K562 (cell line): ENCODE results near the gene ADNP2. TPM values are rescaled to one million over a fixed set of nuclear protein-coding genes. Genes with fewer than 3 reads are reported as not detected.

Experiments
- ATAC-seq: fragments of 200-7000 bp; cut with Tn5 transposase; 3 replicates; pipeline ENCODE4 v1.9.1; 2020; ENCODE audit warnings: moderate library complexity
- BruUV-seq: library from RNA; stranded (reverse); fragments of 400-500 nt; replicated peaks from 2 replicates; lab custom pipeline; 2021; lab: Mats Ljungman, UMichigan
- CTCF ChIA-PET: fragments of 300-600 bp; formaldehyde crosslinking; extraction: SDS; loops from one replicate; lab custom pipeline; 2021; ENCODE audit warnings: low intra/inter-chr PET ratio; lab: Yijun Ruan, JAX
- POLR2A ChIA-PET: fragments of 300-600, 350-650 bp; sonication (Branson Sonifier 250); formaldehyde crosslinking; extraction: SDS; loops from one replicate; lab custom pipeline; 2021; ENCODE audit warnings: antibody characterized with exemption, inconsistent platforms; lab: Yijun Ruan, JAX
- DNase-seq, 4 experiments: peaks; one replicate each; pipeline versions ENCODE4 v3.0.0 to v3.0.0-alpha.2; 2011 to 2018; ENCODE audit warnings: low spot score in 3 of 4, mixed read lengths in 3 of 4; ENCODE audit errors: extremely low read depth in 1 of 4
- FAIRE-seq: peaks from 2 replicates; lab custom pipeline; 2011; peaks lifted over from hg19 to GRCh38; lab: Jason Lieb, UNC
- H2AFZ ChIP-seq: 2 replicates; pipeline ENCODE4 v1.6.0; 2011; ENCODE audit warnings: low read depth, low read length, control low read depth, inconsistent platforms
- H3K27ac ChIP-seq: fragments of 200-600 bp; 3 replicates; pipeline ENCODE4 v1.8.0; 2011; ENCODE audit warnings: low read depth, mild to moderate bottlenecking, control low read depth, inconsistent platforms, low read length, moderate library complexity, mixed read lengths; ENCODE audit errors: extremely low read depth
- H3K27me3 ChIP-seq, 2 experiments: fragments of 300-600 bp in 1 of 2; 2 replicates in 1 of 2; 3 replicates in 1 of 2; pipeline versions ENCODE4 v1.6.0 to v1.8.0; 2011; ENCODE audit warnings: inconsistent platforms in 2 of 2, low read length in 2 of 2, mild to moderate bottlenecking in 1 of 2, mixed read lengths in 1 of 2, moderate library complexity in 1 of 2; ENCODE audit not compliant: control insufficient read depth in 2 of 2, insufficient read depth in 2 of 2
- H3K36me3 ChIP-seq: fragments of 300-600 bp; 3 replicates; pipeline ENCODE4 v1.8.0; 2011; ENCODE audit warnings: mild to moderate bottlenecking, low read length, inconsistent platforms; ENCODE audit not compliant: control insufficient read depth, insufficient read depth
- H3K4me1 ChIP-seq, 2 experiments: fragments of 200-600 bp in 1 of 2; replicated peaks in 1 of 2; 2 replicates in 1 of 2; 3 replicates in 1 of 2; pipeline versions ENCODE4 v1.5.1 to v1.8.0; 2011; ENCODE audit warnings: inconsistent platforms in 2 of 2, low read length in 2 of 2, mild to moderate bottlenecking in 1 of 2, mixed read lengths in 1 of 2, moderate library complexity in 1 of 2; ENCODE audit not compliant: control insufficient read depth in 2 of 2, insufficient read depth in 2 of 2
- H3K4me2 ChIP-seq: 2 replicates; pipeline ENCODE4 v1.6.1; 2011; ENCODE audit warnings: low read length, control low read depth, inconsistent platforms, mixed read lengths; ENCODE audit not compliant: insufficient read depth
- H3K4me3 ChIP-seq: fragments of 200-600 bp; sonication (generic), shearing (Covaris generic); 2 replicates; pipeline ENCODE4 v1.5.1; 2016; ENCODE audit warnings: control low read depth, inconsistent platforms
- H3K79me2 ChIP-seq: fragments of 200-600 bp; 3 replicates; pipeline ENCODE4 v1.8.0; 2011; ENCODE audit warnings: low read length, inconsistent platforms; ENCODE audit not compliant: control insufficient read depth, insufficient read depth
- H3K9ac ChIP-seq, 2 experiments: 2 replicates each; pipeline versions ENCODE4 v1.6.0 to v1.6.1; 2011; ENCODE audit warnings: low read depth in 2 of 2, low read length in 2 of 2, control low read depth in 1 of 2, inconsistent platforms in 1 of 2, mild to moderate bottlenecking in 1 of 2, mixed read lengths in 1 of 2; ENCODE audit not compliant: insufficient read depth in 1 of 2
- H3K9me1 ChIP-seq: one replicate; pipeline ENCODE4 v1.6.0; 2011; ENCODE audit warnings: inconsistent platforms, mild to moderate bottlenecking, low read length, moderate library complexity; ENCODE audit not compliant: control insufficient read depth, insufficient read depth
- H3K9me3 ChIP-seq: replicated peaks from 2 replicates; pipeline ENCODE4 v1.5.1; 2011; ENCODE audit warnings: low read depth, low read length, inconsistent platforms; ENCODE audit not compliant: control insufficient read depth, insufficient read depth
- H4K20me1 ChIP-seq: replicated peaks from 2 replicates; pipeline ENCODE4 v1.6.1; 2011; ENCODE audit warnings: low read length, inconsistent platforms, mixed read lengths; ENCODE audit not compliant: control insufficient read depth, insufficient read depth
- CBFA2T2 ChIP-seq: fragments of 450-650 bp; conservative IDR thresholded peaks from 2 replicates; pipeline ENCODE4 v1.6.1; 2017; ENCODE audit warnings: mild to moderate bottlenecking
- CC2D1A ChIP-seq: fragments of 450-650 bp; IDR thresholded peaks from 2 replicates; pipeline ENCODE4 v1.6.1; 2017; ENCODE audit warnings: mild to moderate bottlenecking
- GABPA ChIP-seq: fragments of 200-800 bp; sonication (Bioruptor generic); conservative IDR thresholded peaks from 2 replicates; pipeline ENCODE4 v1.6.1; 2016; ENCODE audit warnings: low read depth, missing genetic modification characterization, missing compliant biosample characterization
- MXI1 ChIP-seq: IDR thresholded peaks from 2 replicates; pipeline ENCODE4 v1.6.1; 2011; ENCODE audit warnings: low read depth, mild to moderate bottlenecking, improper control_type of control experiment, low read length
- RCOR1 ChIP-seq, 2 experiments: IDR thresholded peaks; 2 replicates each; pipeline ENCODE4 v1.6.1; 2012; ENCODE audit warnings: low read depth in 2 of 2, low read length in 2 of 2, borderline replicate concordance in 1 of 2, improper control_type of control experiment in 1 of 2
- ZNF354B ChIP-seq: fragments of 250-450 bp; sonication (Bioruptor Pico); IDR thresholded peaks from 2 replicates; pipeline ENCODE4 v1.4.0; 2020
- WGBS: fragments of 100-300 bp; shearing (Covaris generic); methylation state at CpG from one replicate; pipeline ENCODE4 v1.1.6; 2016; ENCODE audit warnings: low coverage, mixed read lengths; ENCODE audit not compliant: insufficient coverage; ENCODE audit errors: missing lambda C conversion rate; 5-methylcytosine and 5-hydroxymethylcytosine counted together
- in situ Hi-C: fragments of 300-500 bp; cut with MboI; formaldehyde crosslinking; loops from 4 replicates; pipeline ENCODE4 v1.15.0; 2018; ENCODE audit warnings: inconsistent platforms, mixed read lengths
- intact Hi-C: fragments of 100-400 bp; cut with micrococcal nuclease; formaldehyde crosslinking; loops from 2 replicates; pipeline ENCODE4 v1.14.2; 2022
- polyA plus RNA-seq, 8 experiments: library from polyadenylated mRNA; depleted of rRNA in 4 of 8; stranded (reverse) in 5 of 8; unstranded in 3 of 8; fragments of >200 nt; fragmentation: Nextera tagmentation in 2 of 8; fragmentation: Illumina TruSeq in 1 of 8; extraction: Ambion mirVana in 2 of 8; extraction: Trizol in 1 of 8; gene quantifications; 2 replicates each; pipeline versions ENCODE4 v1.2.1 to v1.2.3, GENCODE V29; 2011 to 2014; ENCODE audit warnings: inconsistent platforms in 1 of 8, missing spikeins in 1 of 8
- total RNA-seq, 7 experiments: library from RNA; depleted of rRNA in 6 of 7; stranded (reverse); fragments of >200 nt in 6 of 7; fragmentation: Illumina TruSeq in 2 of 7; extraction: Trizol in 2 of 7; gene quantifications; 2 replicates each; pipeline versions ENCODE4 v1.2.1 to v1.2.3, GENCODE V29; 2011 to 2021; ENCODE audit warnings: low replicate concordance in 1 of 7
- TF ChIP-seq, protein P1 (sequence below): fragments of 450-650 bp; IDR thresholded peaks from 2 replicates; pipeline ENCODE4 v1.6.1; 2016; ENCODE audit warnings: low read depth
- TF ChIP-seq, protein P2 (sequence below): fragments of 250-450 bp; sonication (Bioruptor Pico); IDR thresholded peaks from 2 replicates; pipeline ENCODE4 v1.4.0; 2020; ENCODE audit warnings: mild to moderate bottlenecking, moderate library complexity, borderline replicate concordance

The ADNP2 gene
- total and polyA plus RNA-seq, 9 of the 15 experiments (the other 6 are each of a cell fraction or from before 2014, with no cell fraction given): 5.8 to 24.3 (median 16.0) TPM

DNA sequence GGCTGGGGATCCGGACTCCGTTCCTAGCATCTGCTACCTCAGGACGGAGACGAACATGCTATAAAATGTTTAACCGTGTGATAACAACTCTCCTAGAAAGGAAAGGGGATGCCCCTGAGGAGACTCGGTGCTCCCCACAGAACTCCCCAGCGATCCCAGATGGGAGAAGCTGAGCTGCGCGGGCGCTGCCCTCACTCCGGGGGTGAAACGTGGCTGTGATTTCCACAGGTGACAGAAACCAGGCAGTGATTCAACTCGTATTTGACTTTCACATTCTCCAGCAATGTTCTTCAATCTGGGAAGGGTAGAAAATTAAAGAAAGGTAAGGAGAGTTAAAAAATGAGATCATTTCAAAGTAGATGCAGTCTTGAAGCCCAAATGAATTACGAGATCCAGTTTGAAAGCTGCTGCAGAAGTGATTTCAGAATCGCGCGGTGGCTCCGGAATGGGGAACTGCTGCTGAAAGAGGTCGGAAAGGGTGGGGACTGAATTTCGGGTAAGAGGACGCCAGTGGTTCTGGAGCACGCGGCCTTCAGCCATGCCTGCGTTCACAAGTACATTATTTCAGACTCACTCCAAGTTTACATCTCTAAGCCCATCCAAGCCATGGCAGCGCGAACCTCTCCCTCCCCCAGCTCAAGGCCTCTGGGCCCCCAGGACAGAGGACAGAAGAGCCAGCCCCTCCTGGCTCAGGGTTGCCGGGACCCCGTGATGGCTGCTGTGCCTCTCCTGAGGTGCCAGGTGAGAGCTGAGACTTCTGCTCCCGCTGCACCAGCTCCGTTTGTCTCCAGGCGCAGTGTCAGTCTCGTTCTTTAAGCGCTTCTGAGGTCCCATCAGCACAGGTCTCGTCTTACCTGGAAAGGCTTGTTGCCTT, 39.5 kb downstream of the ADNP2 start:
- DNase-seq: no peak
- Histone ChIP-seq H3K9ac (no peak overlapping the region), H3K4me2 (no peak overlapping the region), H3K4me3 (no peak overlapping the region), H2AFZ (no peak overlapping the region), H3K27me3 (no peaks in the 10 kb centered on the region), H3K9me3 (no peaks in the 10 kb centered on the region), H3K9me1 (peaks cover 2% of the 10 kb centered on the region), H3K79me2 (no peaks in the 10 kb centered on the region), H4K20me1 (no peaks in the 10 kb centered on the region), H3K36me3 (peaks cover 7% of the 10 kb centered on the region; the same call in 2 of the 3 replicates), H3K4me1 (peaks cover 0 to 3% of the 10 kb centered on the region in 2 experiments; a peak in 1 of 5 replicates), H3K27ac (no peak overlapping the region)
- CTCF ChIA-PET: no interaction called here
- in situ Hi-C loops: no loop called here
- POLR2A ChIA-PET: no interaction called here
- WGBS: 92% methylated on average over 17 of the region's 34 CpGs
- ATAC-seq: no peak
- no peak for FAIRE-seq
- intact Hi-C loops: no loop called here
- no TSS peak for BruUV-seq
- TF ChIP-seq RCOR1 (IDR thresholded peaks at IDR 0.05; ENCODE audit: borderline replicate concordance in 1 of 2, low read depth in 2 of 2, low read length in 2 of 2): no peak
- TF ChIP-seq GABPA (tag): no peak
- TF ChIP-seq, protein P1, sequence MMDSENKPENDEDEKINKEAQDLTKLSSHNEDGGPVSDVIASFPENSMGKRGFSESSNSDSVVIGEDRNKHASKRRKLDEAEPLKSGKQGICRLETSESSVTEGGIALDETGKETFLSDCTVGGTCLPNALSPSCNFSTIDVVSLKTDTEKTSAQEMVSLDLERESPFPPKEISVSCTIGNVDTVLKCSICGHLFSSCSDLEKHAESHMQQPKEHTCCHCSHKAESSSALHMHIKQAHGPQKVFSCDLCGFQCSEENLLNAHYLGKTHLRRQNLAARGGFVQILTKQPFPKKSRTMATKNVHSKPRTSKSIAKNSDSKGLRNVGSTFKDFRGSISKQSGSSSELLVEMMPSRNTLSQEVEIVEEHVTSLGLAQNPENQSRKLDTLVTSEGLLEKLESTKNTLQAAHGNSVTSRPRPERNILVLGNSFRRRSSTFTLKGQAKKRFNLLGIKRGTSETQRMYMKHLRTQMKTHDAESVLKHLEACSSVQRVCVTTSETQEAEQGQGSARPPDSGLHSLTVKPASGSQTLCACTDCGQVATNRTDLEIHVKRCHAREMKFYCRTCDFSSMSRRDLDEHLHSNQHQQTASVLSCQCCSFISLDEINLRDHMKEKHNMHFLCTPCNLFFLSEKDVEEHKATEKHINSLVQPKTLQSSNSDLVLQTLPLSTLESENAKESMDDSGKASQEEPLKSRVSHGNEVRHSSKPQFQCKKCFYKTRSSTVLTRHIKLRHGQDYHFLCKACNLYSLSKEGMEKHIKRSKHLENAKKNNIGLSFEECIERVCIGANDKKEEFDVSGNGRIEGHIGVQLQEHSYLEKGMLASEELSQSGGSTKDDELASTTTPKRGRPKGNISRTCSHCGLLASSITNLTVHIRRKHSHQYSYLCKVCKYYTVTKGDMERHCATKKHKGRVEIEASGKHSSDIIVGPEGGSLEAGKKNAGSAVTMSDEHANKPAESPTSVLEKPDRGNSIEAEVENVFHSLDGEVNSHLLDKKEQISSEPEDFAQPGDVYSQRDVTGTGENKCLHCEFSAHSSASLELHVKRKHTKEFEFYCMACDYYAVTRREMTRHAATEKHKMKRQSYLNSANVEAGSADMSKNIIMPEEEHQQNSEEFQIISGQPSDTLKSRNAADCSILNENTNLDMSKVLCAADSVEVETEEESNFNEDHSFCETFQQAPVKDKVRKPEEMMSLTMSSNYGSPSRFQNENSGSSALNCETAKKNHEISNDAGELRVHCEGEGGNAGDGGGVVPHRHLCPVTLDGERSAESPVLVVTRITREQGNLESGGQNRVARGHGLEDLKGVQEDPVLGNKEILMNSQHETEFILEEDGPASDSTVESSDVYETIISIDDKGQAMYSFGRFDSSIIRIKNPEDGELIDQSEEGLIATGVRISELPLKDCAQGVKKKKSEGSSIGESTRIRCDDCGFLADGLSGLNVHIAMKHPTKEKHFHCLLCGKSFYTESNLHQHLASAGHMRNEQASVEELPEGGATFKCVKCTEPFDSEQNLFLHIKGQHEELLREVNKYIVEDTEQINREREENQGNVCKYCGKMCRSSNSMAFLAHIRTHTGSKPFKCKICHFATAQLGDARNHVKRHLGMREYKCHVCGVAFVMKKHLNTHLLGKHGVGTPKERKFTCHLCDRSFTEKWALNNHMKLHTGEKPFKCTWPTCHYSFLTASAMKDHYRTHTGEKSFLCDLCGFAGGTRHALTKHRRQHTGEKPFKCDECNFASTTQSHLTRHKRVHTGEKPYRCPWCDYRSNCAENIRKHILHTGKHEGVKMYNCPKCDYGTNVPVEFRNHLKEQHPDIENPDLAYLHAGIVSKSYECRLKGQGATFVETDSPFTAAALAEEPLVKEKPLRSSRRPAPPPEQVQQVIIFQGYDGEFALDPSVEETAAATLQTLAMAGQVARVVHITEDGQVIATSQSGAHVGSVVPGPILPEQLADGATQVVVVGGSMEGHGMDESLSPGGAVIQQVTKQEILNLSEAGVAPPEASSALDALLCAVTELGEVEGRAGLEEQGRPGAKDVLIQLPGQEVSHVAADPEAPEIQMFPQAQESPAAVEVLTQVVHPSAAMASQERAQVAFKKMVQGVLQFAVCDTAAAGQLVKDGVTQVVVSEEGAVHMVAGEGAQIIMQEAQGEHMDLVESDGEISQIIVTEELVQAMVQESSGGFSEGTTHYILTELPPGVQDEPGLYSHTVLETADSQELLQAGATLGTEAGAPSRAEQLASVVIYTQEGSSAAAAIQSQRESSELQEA: no peak
- TF ChIP-seq, protein P2, sequence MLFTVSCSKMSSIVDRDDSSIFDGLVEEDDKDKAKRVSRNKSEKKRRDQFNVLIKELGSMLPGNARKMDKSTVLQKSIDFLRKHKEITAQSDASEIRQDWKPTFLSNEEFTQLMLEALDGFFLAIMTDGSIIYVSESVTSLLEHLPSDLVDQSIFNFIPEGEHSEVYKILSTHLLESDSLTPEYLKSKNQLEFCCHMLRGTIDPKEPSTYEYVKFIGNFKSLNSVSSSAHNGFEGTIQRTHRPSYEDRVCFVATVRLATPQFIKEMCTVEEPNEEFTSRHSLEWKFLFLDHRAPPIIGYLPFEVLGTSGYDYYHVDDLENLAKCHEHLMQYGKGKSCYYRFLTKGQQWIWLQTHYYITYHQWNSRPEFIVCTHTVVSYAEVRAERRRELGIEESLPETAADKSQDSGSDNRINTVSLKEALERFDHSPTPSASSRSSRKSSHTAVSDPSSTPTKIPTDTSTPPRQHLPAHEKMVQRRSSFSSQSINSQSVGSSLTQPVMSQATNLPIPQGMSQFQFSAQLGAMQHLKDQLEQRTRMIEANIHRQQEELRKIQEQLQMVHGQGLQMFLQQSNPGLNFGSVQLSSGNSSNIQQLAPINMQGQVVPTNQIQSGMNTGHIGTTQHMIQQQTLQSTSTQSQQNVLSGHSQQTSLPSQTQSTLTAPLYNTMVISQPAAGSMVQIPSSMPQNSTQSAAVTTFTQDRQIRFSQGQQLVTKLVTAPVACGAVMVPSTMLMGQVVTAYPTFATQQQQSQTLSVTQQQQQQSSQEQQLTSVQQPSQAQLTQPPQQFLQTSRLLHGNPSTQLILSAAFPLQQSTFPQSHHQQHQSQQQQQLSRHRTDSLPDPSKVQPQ (CRISPR knock-in tag): no peak
- TF ChIP-seq MXI1: no peak
- TF ChIP-seq ZNF354B (CRISPR knock-in tag): no peak
- TF ChIP-seq CBFA2T2: no peak
- no peak for TF ChIP-seq CC2D1A
